ENCODE measurements around the gene CFAP46. TPM values are rescaled to one million over a fixed set of nuclear protein-coding genes. Genes with fewer than 3 reads are reported as not detected.

Gene CFAP46
- total and polyA plus RNA-seq, 12 donors, result 0.36 to 1.9 (median 1.1) TPM

DNA sequence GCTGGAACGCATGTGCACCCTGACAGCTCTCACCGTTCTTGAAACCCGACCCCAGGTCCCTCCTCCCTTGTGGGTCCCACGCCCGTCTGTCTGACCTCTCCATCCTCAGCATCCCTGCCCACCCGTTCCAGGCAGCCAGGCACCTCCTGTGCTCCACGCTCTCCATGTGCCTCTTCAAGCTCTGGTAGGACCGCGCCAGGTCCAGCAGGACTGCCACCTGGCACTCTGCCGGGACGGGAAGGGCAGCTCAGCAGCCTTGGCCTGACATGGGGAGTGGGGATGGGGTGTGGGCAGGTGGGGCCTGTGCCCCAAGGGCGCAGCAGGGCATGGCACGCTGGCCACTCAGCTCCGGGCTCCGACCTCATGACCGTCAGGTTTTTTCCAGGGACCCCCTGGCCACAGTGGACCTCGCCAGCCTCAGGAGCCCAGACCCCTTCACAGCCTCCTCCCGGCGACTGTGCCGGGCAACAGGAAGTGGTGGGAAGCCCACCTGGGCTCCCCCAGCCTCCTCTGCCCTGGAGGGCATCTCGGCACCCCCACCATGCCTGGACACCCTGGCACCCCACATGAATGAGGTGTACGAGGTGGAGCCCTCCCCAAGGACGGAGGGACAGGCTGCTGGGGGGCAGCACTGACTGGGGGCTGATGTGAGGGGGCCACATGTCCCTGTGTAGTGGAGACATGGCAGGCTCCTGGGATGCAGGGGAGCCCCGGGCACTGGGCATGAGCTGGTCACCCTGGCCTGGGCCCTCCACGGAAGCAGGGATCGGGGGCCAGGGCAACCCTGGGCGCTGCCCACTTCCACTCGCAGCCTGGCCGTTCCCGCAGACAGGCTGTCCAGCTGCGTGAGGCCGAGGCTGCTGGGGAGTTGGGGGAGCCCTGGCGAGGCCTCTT is 131.3 kb downstream of the CFAP46 start:
- peaks cover 0 to 65% (median 39%) of the 10 kb centered on the region in 7 donors for H3K27me3 ChIP-seq
- no peaks in the 10 kb centered on the region for H3K36me3 ChIP-seq
- no peaks in the 10 kb centered on the region for H3K4me1 ChIP-seq
- no peaks in the 10 kb centered on the region for H3K9me3 ChIP-seq
- ATAC-seq, result peak in 2 of 8 donors; percentile 8 to 17
- no peak for DNase-seq
- WGBS, 2 donors, result 70 to 71% methylated on average over 33 of the region's 33 CpGs
- intact Hi-C loops (cut with DNase I), result no loop called here
- H3K27ac ChIP-seq, result no peak overlapping the region
- TF ChIP-seq CTCF (IDR thresholded peaks at IDR 0.05), result no peak
- H3K4me3 ChIP-seq, result no peak overlapping the region

DNA sequence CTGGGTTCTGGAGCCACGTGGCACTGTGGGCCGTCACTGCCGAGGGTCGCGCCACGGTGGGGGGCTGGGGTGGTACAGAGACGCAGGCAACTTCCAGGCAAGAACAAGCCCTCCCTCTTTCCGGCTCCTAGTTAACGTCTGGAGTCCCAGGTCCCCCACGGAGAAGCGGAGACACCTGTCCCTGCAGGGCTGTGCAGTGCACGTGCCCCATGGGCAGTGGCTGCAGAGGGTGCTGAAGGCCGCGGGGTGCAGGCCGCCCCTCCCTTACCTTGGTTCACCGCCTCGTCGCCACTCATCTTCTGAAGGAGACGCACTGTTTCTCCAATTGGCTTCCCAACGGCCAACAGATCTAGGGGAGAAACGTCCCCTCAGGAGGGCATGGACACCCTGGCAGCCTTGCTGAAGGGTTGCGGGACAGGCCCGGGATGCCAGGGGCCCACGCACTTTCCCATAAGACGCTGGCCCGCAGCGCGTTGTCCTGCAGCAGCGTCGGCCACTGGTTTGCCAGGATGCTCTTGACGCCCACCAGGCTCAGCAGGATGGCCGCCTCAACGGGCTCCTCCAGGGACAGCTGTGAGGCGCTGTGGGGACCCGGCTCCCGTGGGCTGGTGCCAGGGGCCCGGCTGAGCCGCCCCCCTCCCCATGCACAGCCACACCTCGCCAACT is 132.1 kb downstream of the CFAP46 start:
- H3K27me3 ChIP-seq, result peaks cover 0 to 60% (median 37%) of the 10 kb centered on the region in 7 donors
- intact Hi-C loops (cut with DNase I), result no loop called here
- no peak for ATAC-seq
- no peak overlapping the region for H3K27ac ChIP-seq
- TF ChIP-seq CTCF (IDR thresholded peaks at IDR 0.05), result no peak
- no peak for DNase-seq
- whole genome bisulfite sequencing, 2 donors, result 78% methylated on average over 39 of the region's 39 CpGs
- H3K36me3 ChIP-seq, result no peaks in the 10 kb centered on the region
- no peaks in the 10 kb centered on the region for H3K4me1 ChIP-seq
- no peak overlapping the region for H3K4me3 ChIP-seq
- H3K9me3 ChIP-seq, result no peaks in the 10 kb centered on the region

GRCh38 chr10:132809232-132810140 is 132.9 kb downstream of the CFAP46 start:
- no peak overlapping the region for H3K27ac ChIP-seq
- DNase-seq (no peak), ATAC-seq (no peak)
- no peak for TF ChIP-seq CTCF (IDR thresholded peaks at IDR 0.05)
- WGBS, 2 donors, result 73 to 75% methylated on average over 38 of the region's 38 CpGs
- no peak overlapping the region for H3K4me3 ChIP-seq
- peaks cover 0 to 57% (median 34%) of the 10 kb centered on the region in 7 donors for H3K27me3 ChIP-seq
- intact Hi-C loops (cut with DNase I), result no loop called here
- no peaks in the 10 kb centered on the region for H3K36me3 ChIP-seq
- no peaks in the 10 kb centered on the region for H3K9me3 ChIP-seq
- H3K4me1 ChIP-seq, result no peaks in the 10 kb centered on the region
